Measurements from ENCODE around the gene PSMC2.

Gene PSMC2

GRCh38 chr7:103391150-103391549, 43.7 kb downstream of the PSMC2 start:
- H3K27ac ChIP-seq (ENCODE audit: poor library complexity, severe bottlenecking) = no peak overlapping the region
- TF ChIP-seq CTCF (IDR thresholded peaks at IDR 0.05; ENCODE audit: poor library complexity, severe bottlenecking) = no peak

GRCh38 chr7:103391976-103392375, 44.5 kb downstream of the PSMC2 start:
- H3K27me3 ChIP-seq (ENCODE audit: insufficient read depth, poor library complexity, severe bottlenecking) = no peaks in the 10 kb centered on the region
- no peaks in the 10 kb centered on the region for H3K4me1 ChIP-seq (ENCODE audit: insufficient read depth, poor library complexity, severe bottlenecking)
- no peak overlapping the region for H3K4me3 ChIP-seq (ENCODE audit: severe bottlenecking)
- H3K36me3 ChIP-seq (ENCODE audit: low read depth) = no peaks in the 10 kb centered on the region
- DNase-seq (ENCODE audit: low spot score) (no peak), ATAC-seq (ENCODE audit: low read depth) (no peak)
- H3K27ac ChIP-seq (ENCODE audit: poor library complexity, severe bottlenecking) = no peak overlapping the region
- no peaks in the 10 kb centered on the region for H3K9me3 ChIP-seq (ENCODE audit: severe bottlenecking)
- no peak for TF ChIP-seq CTCF (IDR thresholded peaks at IDR 0.05; ENCODE audit: poor library complexity, severe bottlenecking)

More at GRCh38 chr7:103391150-103391549, 43.7 kb downstream of the PSMC2 start:
- DNase-seq (ENCODE audit: low spot score) = no peak
- Histone ChIP-seq H3K36me3 (ENCODE audit: low read depth) (no peaks in the 10 kb centered on the region), H3K27me3 (ENCODE audit: insufficient read depth, poor library complexity, severe bottlenecking) (no peaks in the 10 kb centered on the region), H3K4me1 (ENCODE audit: insufficient read depth, poor library complexity, severe bottlenecking) (no peaks in the 10 kb centered on the region), H3K4me3 (ENCODE audit: severe bottlenecking) (no peak overlapping the region), H3K9me3 (ENCODE audit: severe bottlenecking) (no peaks in the 10 kb centered on the region)
- no peak for ATAC-seq (ENCODE audit: low read depth)

GRCh38 chr7:103394566-103394965, 47.1 kb downstream of the PSMC2 start:
- H3K4me1 ChIP-seq (ENCODE audit: insufficient read depth, poor library complexity, severe bottlenecking) = no peaks in the 10 kb centered on the region
- H3K27me3 ChIP-seq (ENCODE audit: insufficient read depth, poor library complexity, severe bottlenecking) = no peaks in the 10 kb centered on the region
- TF ChIP-seq CTCF (IDR thresholded peaks at IDR 0.05; ENCODE audit: poor library complexity, severe bottlenecking) = no peak
- ATAC-seq (ENCODE audit: low read depth) (no peak), DNase-seq (ENCODE audit: low spot score) (no peak)
- H3K36me3 ChIP-seq (ENCODE audit: low read depth) = no peaks in the 10 kb centered on the region
- H3K27ac ChIP-seq (ENCODE audit: poor library complexity, severe bottlenecking) = no peak overlapping the region
- H3K4me3 ChIP-seq (ENCODE audit: severe bottlenecking) = no peak overlapping the region
- H3K9me3 ChIP-seq (ENCODE audit: severe bottlenecking) = no peaks in the 10 kb centered on the region

- TF ChIP-seq CTCF (IDR thresholded peaks at IDR 0.05; ENCODE audit: poor library complexity, severe bottlenecking) = no peak
- Histone ChIP-seq H3K9me3 (ENCODE audit: severe bottlenecking) (no peaks in the 10 kb centered on the region), H3K4me3 (ENCODE audit: severe bottlenecking) (no peak overlapping the region), H3K36me3 (ENCODE audit: low read depth) (no peaks in the 10 kb centered on the region), H3K27ac (ENCODE audit: poor library complexity, severe bottlenecking) (no peak overlapping the region), H3K27me3 (ENCODE audit: insufficient read depth, poor library complexity, severe bottlenecking) (no peaks in the 10 kb centered on the region), H3K4me1 (ENCODE audit: insufficient read depth, poor library complexity, severe bottlenecking) (no peaks in the 10 kb centered on the region)
- ATAC-seq (ENCODE audit: low read depth) = no peak
- no peak for DNase-seq (ENCODE audit: low spot score)
Observed at GRCh38 chr7:103395071-103395470, 47.6 kb downstream of the PSMC2 start.

GRCh38 chr7:103396471-103396870, 49.0 kb downstream of the PSMC2 start:
- TF ChIP-seq CTCF (IDR thresholded peaks at IDR 0.05; ENCODE audit: poor library complexity, severe bottlenecking) = no peak
- DNase-seq (ENCODE audit: low spot score) (no peak), ATAC-seq (ENCODE audit: low read depth) (no peak)
- no peaks in the 10 kb centered on the region for H3K36me3 ChIP-seq (ENCODE audit: low read depth)
- H3K9me3 ChIP-seq (ENCODE audit: severe bottlenecking) = no peaks in the 10 kb centered on the region
- H3K27ac ChIP-seq (ENCODE audit: poor library complexity, severe bottlenecking) = no peak overlapping the region
- H3K27me3 ChIP-seq (ENCODE audit: insufficient read depth, poor library complexity, severe bottlenecking) = no peaks in the 10 kb centered on the region
- H3K4me3 ChIP-seq (ENCODE audit: severe bottlenecking) = no peak overlapping the region
- no peaks in the 10 kb centered on the region for H3K4me1 ChIP-seq (ENCODE audit: insufficient read depth, poor library complexity, severe bottlenecking)

All from RWPE2 (cell line).